Upper lobe of left lung (tissue), 4 donors: ENCODE results near the gene PLD5.

Experiments
- CTCF ChIP-seq, 6 experiments: fragments of 450-650 bp in 4 of 6; fragments of 200-600 bp in 2 of 6; sonication (generic) in 2 of 6; IDR thresholded peaks; one replicate each; pipeline ENCODE4 v1.5.1; 2016 to 2019; ENCODE audit warnings: antibody characterized with exemption in 6 of 6
- EP300 ChIP-seq, 4 donors: sonication (generic); formaldehyde crosslinking; IDR thresholded peaks; one replicate each; pipeline ENCODE4 v1.5.1; 2017; ENCODE audit warnings: antibody characterized with exemption in 4 of 4, control low read depth in 2 of 4
- POLR2A ChIP-seq, 4 donors: fragments of 450-650 bp; IDR thresholded peaks; one replicate each; pipeline ENCODE4 v1.5.1; 2016 to 2017; ENCODE audit warnings: antibody characterized with exemption in 4 of 4, mild to moderate bottlenecking in 2 of 4

DNA sequence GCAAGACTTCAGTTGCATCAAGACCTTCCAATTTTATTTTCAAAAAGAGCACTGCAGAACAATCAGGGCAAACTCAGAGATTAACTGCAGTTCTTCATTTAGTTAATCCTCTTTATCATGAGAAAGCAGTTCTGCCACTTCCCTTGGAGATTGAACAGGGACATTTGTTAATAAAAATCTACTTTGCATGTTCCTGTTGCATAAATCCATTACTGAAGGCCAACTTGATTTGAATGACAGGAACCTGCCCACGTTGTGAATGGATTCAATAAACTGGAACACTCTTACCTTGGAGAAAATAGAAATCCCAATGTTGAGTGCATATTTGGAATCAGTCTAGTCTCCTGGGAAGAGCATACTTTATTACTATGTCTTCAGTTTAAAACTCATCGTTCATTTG is 19.6 kb upstream of the PLD5 start:
- no peak for TF ChIP-seq CTCF (IDR thresholded peaks at IDR 0.05)
- no peak for TF ChIP-seq POLR2A (IDR thresholded peaks at IDR 0.05)
- no peak for TF ChIP-seq EP300 (IDR thresholded peaks at IDR 0.05)
